Activated CD4-positive, alpha-beta T cell treated with anti-CD3 and anti-CD28 coated beads, Interleukin-10, Interleukin-2, amounts not matched to agents 100 ng/mL and 50 ng/mL, durations not matched to agents 16 hours and 8 hours (primary cell): ENCODE measurements around the gene POU6F1.
A peak's percentile ranks its signal among the peaks of the same experiment; 100 is the strongest.
"Not testable (repeated sequence)": the region's sequence is repeated elsewhere in the genome, so short reads cannot be mapped to it uniquely, and the experiment has no call there.

Experiments used
- DNase-seq: peaks from one replicate; pipeline ENCODE4 v3.0.0-alpha.2; 2020

POU6F1 gene

DNA sequence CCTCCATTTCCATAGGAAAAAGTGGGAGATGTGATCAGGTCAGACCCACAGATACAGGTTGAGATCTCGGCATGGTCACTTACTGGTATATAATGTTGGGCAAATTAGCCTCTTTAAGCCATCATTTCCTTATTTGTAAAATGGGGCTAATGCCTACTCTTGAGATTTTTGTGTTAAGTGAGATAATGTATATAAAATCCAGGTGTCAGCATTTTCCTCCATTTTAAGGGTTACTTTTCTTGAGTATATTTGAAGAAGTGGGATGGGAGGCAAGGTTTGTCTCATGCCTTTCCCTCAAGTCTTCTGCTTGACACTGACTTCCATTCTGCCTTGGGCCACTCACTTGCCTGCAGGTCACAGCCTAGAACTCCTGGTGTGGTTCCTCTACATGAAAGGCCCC is 10.1 kb upstream of the POU6F1 start:
- DNase-seq, result no peak

DNA sequence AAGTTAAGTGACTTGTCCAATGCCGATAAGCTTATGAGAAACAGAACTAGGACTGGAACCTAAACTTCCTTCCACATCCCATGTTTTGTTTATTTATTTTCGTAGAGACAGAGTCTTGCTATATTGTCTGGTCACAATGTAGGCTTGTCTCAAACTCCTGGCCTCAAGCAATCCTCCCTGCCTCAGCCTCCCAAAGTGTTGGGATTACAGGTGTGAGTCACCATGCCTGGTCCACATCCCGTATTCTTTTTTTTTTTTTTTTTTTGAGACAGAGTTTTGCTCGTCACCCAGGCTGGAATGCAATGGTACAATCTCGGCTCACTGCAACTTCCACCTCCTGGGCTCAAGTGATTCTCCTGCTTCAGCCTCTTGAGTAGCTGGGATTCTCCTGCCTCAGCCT is 9.2 kb upstream of the POU6F1 start:
- DNase-seq, result not testable (repeated sequence)

DNA sequence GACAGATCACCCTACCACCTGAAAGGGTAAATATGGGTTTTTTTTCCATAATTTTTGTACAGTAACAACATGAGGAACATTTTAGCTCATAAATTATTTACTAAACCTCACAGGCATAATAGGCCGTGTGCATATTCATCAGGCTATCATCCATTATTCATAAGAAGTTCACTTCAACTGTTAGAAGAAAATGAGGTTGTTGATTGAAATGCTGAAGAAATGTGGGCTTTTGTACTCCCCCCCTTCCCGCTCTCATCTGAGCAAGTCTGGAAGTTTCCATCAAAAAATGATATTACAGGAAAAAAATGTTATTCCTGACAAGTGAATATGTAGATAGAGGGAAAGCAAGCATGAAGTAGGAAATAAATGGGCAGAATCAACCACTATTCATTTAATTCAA is 7.9 kb upstream of the POU6F1 start:
- no peak for DNase-seq

DNA sequence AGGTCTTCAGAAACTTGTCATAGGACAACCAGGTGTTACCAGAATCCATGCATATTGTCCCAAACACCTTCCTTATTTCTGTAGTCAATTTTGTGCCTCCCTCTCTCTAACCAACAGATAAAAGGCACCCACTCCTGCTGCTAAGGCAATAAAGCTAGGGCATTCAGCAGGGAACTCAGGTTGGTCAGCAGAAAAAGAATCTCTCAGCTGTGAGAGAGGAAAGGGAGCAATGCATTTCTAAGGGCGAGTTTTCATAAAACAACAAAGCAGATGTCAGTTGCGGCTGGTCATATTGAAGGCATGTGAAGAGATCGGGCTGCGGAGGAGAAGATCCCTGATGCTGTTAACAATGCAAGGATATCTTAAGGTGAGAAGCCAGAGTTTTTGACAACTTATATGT is 7.4 kb upstream of the POU6F1 start:
- no peak for DNase-seq

DNA sequence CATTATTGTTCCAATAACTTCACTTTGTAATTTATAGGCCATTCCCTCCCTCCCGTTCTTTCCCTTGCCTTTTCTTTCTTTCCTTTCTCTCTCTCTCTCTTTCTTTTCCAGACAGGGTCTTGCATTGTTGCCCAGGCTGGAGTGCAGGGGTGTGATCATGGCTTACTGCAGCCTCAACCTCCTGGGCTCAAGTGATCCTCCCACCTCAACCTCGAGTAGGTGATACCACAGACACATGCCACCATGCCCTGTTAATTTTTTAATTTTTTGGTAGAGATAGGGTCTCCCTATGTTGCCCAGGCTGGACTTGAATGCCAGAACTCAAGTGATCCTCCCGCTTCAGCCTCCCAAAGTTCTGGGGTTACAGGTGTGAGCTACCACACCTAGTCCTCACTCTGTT is 6.8 kb upstream of the POU6F1 start:
- no peak for DNase-seq

DNA sequence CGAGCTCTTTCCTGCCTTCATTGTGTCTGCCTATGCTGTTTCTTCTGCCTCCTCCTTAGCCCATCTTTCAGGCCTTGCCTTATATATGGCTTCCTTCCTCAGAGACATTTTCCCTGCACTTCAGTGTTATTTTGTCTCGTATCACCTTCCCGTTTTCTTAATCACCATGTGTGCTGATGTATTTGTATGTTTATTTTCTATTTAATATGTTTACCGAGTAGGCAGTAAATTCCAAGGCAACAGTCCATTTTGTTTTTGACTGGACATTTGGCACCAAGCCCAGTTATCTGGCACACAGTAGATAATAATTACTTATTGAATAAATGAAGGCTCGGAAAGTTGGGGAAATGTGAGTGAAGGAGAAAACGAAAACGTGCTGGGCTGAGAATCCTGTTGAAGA is 4.6 kb upstream of the POU6F1 start:
- no peak for DNase-seq

DNA sequence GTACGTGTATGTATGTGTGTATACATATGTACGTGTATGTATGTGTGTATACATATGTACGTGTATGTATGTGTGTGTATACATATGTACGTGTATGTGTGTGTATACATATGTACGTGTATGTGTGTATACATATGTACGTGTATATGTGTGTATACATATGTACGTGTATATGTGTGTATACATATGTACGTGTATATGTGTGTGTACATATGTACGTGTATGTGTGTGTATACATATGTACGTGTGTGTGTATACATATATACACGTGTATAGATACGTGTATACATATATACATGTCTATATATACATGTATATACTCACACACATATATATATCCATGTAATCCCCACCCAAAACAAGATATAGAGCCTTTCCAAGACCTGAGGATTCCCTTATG is 2.0 kb upstream of the POU6F1 start:
- DNase-seq, result not testable (repeated sequence)

DNA sequence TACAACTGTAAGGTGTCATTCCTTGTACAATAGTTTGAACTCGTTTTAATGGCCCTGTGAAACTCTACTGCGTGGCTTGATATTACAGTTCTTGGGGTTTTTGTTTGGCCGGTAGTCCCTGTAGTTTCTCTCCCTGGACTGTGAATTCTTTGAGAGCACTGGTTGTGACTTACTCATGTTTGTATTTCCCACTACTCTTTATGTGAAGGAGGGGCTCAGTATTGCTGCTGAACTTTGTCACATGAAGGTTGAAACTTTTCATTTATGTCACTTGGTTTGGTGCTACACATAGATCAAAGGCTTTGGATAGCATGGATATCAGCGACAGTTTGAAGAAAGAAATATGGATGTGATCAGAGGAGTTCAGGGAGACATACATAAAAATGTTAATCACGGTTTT is 1.5 kb upstream of the POU6F1 start:
- DNase-seq, result no peak

DNA sequence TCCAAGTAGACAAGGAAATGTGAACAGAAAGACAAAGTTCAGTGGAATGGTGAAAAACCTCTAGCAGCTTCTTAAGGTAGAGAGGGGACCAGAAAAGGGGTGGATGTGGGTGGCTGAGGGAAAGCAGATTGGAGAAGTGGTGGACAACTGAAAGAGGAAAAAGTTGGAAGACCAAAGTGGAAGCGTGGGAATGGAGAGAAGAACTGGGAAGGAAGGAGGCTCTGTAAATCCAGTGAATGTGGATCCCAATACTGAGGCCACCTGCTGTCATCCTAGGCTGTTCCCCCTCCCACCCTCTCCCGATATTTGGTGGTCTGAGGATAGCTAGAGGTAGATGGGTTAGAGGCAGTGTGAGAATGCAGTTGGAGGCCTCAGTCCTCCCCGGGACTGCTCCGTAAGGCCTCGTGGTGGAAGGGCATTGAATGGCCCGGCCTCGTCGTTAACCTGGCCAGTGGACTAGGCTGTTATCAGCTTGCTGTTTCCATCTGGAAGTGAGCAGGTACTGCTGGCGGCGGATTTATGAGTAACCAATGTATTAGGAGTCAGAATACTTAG is 822 bp upstream of the POU6F1 start:
- DNase-seq, result no peak

DNA sequence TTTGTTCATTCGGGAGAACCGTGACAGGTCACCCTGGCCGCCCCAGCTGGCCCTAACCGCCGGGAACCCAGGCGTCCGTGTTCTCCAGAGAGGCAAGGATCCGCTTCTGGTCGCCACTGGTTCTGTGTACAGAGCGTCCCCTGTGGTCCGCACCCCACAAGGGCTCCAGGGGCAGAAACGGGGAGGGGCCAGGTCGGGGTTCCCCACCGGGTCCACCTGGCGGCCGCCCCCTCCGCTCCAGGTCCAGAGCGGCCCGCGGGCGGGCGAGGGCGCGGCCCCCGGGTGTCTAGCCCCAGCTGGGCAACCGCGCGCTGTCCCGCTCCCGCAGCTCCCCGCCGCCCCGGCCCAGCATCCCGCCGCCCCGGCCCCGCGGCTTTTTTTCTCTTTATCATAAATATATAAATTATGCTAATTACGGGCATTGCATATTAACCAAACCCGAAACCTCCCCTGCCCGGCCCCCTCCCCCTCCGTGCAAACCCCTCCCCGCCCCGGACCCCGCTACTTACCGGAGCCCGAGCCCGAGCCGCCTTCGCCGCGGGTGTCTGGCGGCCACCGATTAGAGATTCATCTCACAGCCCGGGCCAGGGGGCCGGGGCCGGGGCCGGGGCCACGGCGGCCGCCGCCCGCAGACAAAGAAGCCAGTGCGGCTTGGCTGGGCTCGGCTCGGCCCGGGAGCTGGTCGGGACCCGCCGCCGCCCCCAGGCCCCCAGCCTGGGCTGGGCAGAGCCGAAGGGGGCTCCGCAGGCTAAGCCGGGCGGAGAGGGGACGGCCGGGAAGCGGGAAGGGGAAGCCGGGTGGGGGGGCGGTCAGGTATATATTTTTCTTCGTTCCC is 512 bp downstream of the POU6F1 start:
- peak; percentile 35 for DNase-seq

DNA sequence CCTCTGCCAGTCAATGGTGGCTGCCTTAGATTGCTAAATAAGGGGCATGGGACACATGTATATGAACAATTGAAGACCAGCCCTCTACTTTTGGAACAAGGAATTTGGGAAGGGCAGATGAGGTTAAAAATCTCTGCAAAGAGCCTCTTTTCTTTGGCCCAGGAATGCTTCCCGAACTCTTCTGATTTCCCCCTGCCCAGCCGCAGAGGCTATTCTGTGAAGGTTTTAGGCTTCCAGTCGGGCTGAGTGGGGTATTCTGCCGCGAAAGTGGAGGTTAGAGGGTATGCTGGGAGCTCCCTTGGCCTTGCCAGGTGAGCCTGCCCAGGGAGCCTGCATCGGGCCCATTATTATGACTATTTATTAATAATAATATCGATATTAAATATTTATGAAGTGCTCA is 1.2 kb downstream of the POU6F1 start:
- DNase-seq, result no peak

DNA sequence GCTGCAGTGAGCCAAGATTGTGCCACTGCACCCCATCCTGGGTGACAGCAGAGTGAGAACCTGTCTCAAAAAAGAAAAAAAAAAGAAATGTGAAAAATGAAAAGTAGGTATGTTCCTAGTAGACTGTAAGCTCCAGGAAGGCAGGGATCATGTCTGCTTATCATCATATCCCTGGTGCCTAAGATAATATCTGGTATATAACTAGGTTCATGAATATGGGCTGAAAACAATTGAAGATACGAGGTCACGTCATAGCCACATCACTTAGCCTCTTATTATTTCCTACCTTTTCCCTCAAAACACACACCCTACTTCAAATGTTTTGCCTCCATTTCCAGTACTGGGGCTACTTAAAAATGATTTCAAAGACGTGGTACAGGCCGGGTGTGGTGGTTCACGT is 3.0 kb downstream of the POU6F1 start:
- DNase-seq, result no peak

DNA sequence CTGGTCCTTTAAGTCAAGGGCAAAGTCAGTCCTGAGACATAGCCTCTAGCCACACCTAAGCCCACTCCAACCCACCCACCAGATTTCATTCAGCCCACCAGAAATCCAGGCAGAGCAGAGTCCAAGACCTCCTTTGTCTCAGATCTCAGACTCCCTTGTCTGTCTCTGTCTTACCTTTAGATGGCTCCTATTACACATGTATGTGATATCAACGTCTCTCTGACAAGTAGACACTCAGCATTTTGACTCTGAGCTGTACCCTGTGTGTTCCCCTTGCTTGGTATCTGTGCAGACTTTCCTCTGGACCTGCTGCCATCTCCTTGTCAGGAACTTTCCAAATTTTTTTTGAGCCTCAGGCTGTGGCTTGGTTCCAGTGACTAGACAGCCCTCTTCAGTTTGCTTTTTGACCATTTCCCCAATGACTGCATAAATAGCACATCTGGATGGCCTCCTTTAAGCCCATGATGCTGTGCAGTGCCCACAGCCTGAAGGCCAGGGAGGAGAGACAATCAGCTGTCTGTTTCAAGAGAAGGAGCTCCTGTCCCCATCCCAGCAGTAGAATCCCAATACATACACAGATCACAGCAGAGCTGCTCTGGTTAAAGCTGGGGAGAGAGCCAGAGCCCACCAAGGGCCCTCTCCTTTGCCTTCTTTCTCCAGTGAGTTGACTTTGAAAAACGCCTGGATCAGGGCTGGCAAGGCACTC is 7.0 kb downstream of the POU6F1 start:
- no peak for DNase-seq

DNA sequence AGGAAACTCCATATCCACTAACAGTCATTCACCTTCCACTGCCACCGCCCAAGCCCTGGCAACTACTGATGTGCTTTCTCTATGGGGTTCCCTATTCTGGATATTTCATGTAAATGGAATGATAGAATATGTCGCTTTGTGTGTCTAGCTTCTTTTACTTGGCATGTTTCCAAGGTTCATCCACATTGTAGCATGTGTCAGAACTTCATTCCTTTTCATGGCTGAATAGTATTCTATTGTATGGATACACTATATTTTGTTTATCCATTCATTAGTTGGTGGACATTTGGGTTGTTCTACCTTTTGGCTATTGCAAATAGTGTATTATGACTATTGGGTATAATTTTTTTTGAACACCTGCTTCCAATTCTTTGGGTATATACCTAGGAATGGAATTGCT is 8.6 kb downstream of the POU6F1 start:
- no peak for DNase-seq

DNA sequence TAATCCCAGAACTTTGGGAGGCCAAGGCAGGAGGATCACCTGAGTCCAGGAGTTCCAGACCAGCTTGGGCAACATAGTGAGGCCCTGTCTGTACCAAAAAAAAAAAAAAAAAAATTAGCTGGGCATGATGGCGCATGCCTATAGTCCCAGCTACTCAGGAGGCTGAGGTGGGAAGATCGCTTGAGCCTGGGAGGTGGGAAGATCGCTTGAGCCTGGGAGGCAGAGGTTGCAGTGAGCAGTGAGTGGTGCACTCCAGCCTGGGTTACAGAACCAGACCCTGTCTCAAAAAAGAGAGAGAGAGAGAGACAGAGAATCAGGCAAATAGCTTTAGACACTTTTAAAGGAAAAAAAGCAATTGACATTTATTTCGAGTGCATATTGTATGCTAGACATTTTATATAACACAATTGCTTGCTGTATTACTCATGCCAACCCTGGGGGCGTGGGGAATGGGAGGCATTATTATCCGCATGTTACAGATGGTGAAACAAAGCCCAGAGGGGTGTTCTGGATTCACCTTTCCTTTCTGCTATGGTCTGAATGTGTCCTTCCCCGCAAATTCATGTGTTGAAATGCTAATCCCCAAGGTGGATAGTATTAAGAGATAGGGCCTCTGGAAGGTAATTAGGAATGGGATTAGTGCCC is 9.7 kb downstream of the POU6F1 start:
- DNase-seq, result no peak

DNA sequence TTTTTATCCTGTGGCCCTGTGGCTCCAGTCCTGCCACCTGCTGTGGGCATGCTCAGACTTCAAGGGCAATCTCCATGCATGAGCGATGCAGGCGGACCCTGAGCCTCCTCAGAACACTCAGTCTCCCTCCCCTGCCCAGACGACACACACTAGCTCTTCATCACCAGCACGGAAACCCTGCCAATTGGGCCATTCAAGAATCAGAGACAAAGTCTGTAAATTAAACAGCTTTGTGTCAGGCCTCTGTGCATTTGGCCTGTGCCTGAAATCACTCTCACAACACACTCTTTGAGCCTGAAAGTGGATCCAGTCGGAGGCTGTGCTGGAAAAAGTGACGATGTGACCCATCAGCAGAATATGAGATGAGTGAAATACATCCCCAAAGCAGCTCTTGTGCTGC is 12.5 kb downstream of the POU6F1 start:
- no peak for DNase-seq

DNA sequence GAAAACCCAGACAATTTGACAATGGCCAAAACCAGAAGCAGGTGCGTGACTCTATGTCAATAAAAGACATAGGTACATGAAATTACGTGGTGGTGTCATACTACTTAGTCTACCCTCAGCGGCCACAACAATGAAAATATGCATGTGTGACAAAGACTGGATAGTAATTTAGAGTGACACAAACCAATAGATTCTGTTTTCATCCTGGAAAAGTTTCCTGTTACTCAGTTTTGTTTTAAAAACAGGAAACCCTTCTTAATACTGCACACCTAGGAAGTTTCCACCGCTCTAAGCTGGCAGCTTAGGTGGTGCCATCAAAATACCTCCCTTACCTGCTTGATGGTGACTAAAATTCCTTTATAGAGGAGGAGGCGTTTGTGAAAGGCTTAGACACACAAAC is 15.1 kb downstream of the POU6F1 start:
- DNase-seq, result peak; percentile 33

DNA sequence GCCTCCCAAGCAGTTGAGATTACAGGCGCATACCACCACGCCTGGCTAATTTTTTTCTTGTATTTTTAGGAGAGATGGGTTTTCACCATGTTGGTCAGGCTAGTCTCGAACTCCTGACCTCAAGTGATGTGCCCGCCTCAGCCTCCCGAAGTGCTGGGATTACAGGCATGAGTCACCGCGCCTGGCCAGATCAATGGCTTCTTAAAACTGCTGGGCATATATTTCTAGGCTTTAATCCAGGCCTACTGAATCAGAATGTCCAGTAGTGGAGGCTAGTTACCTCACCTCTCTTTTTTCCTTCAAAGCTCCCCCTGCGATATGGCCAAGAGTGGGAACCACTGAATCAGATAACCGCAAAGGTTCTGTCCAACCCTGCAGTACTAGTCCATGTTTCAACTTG is 17.1 kb downstream of the POU6F1 start:
- DNase-seq, result no peak

DNA sequence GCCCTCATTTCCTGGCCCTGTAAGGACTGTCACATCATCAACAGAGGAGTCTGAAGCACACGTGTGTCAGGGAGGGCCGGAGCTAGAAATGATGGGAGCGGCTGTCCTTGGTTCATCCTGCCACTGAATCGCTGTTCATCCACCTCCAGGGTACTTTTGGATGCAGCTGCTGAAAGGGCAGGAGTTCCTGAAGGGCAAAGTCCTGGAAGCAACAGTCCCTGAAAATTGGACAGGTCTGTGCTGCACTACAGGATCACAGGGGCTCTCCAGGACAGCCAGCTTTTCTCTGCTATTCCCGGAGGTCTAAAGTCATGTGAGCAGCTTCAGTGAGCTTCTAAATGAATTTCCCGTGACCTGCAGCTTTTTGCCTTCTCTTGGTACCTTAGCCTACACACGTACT is 17.7 kb downstream of the POU6F1 start:
- DNase-seq, result no peak

DNA sequence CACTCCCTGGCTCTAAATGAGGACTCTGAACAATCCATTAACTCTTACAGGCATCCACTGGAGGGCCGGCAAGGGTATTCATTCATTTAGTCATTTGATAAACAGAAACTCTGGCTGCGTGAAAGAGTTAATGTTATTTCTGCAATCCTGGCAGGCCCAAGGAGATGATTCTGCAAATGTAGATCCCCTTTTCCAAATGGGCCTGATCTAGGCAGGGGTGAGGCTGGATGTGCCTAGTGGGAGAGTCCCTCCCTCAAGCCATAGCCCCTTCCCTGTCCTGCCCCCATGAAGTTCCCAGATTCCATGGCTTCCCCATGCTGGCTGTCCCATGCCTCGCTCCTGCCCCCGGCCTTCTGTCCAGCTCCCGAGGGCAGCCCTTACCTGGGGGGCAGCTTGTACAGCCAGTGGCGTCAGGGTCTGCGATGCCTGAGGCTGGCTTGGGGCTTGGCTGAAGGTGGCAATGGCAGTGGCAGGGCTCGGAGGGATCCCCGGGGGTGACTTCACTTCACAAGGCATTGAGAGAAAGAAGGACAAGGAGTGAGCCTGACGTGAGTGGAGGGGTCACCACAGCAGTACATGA is 18.4 kb downstream of the POU6F1 start:
- no peak for DNase-seq

DNA sequence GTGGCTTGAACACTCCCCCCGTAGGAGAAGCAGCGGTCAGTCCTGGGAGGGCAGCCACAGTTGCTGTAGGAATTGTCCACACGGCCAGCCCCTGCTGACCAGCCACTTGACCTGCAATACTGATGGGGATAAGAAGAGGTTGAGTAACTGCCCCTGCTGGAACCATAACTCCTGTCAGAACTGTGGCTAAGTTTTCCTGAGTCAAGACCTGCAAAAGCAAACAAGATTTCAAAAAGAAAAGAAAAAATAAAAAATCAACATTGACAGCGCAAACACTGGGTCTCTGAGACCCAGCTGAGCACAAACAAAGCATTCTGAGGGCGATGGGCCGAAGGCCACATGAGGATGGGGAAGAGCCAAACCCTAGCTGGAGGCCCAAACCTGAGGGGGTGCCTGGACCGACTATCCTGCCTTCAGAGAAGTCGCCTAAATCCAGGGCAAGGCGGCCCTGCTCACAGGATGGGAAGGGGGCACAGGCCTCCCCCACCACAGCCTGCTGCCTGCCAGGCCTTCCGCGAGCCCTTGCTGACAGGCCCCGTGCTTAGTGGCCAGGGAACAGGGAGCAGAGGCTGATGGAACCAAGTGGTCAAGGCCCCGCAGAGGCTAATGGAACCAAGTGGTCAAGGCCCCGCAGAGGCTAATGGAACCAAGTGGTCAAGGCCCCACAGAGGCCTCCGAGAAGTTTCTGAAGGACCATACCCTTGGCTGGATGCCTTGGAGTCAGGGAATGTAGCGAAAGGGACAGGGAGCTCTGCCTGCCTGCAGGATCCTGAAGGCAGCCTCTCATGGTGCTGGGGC is 19.1 kb downstream of the POU6F1 start:
- no peak for DNase-seq

DNA sequence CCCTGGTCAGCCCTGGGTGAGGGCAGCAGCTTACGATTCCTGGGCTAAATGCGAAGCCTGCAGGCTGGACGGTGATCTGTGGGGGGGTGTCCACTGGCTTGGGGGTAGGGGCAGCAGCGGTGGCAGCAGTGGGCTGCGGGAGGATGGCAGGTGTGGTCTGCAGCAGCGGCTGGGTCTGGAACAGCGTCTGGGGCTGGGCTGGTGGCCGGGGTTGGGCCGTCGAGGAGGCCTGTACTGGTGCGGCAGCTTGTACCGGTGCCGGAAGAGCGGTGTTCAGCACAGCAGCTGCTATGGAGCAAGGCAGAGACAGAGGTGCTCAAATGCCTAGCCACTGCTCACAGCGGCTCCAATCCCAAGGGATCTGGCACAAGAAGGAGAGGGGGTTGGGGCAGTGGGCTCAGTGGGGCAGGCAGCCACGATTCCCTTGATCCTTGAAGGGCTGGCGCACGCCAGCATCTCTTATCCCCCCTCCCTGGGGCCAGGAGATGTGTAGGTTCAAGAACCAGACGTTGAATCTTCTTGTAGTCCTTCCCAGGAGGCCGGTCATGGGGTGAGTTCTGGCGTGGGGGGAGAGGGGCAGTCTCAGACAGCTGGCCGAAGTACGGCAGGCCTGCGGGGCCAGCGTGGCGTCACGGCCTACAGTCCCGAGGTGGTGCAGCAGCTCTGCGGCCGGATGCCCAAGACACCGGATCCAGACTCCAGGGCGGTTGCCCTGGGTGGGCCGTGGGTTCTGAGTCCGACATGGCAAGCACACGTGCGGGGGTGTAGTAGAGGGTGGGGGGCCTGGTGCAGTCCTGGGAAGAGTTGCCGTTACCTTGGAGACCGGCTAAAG is 19.9 kb downstream of the POU6F1 start:
- no peak for DNase-seq
